ENCODE results near the gene PDXK.

Gene PDXK

DNA sequence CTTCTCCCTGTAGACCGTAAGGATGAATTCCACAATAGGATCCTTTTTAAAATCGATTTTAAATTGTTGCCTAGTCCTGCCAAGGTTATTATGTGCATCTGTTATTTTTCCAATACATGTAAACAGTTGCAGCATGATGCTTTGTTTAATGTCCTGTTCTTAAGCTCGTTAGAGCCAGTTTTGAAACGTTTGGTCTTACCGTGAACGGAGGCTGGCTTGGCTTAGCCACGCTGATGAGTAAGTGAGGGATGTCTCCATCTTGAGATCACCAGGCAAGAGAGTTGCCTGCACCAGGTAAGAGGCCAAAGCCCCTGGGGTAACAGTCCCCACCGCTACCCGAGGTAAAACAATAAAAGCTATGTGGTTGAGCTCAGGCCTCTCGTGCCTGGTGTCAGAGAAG is 39.9 kb downstream of the PDXK start:
- Histone ChIP-seq H3K4me3 (ENCODE audit: insufficient read depth in 1 of 2, low read depth in 1 of 2, low read length in 2 of 2) (peak overlapping the region in 1 of 2 experiments; percentile 62), H3K14ac (ENCODE audit: low read length in 2 of 2) (no peak overlapping the region), H3K36me3 (ENCODE audit: control insufficient read depth in 1 of 2, insufficient read depth in 2 of 2, low read depth in 1 of 2, low read length in 2 of 2) (peaks cover 76 to 85% of the 10 kb centered on the region in 2 experiments), H3K23ac (ENCODE audit: low read length in 2 of 2) (no peak overlapping the region), H4K8ac (ENCODE audit: low read length) (no peak overlapping the region), H4K91ac (ENCODE audit: low read length) (no peak overlapping the region), H3K27ac (ENCODE audit: low read length, poor library complexity, severe bottlenecking) (no peak overlapping the region), H3K9me3 (ENCODE audit: control insufficient read depth, low read length) (peaks cover 4% of the 10 kb centered on the region), H3K9ac (ENCODE audit: low read length) (peak overlapping the region; percentile 80), H3K4me1 (ENCODE audit: control insufficient read depth, insufficient read depth, low read depth, low read length) (peaks cover 14% of the 10 kb centered on the region), H2BK5ac (ENCODE audit: low read depth, low read length, poor library complexity, severe bottlenecking) (no peak overlapping the region), H2BK12ac (ENCODE audit: low read length in 2 of 2) (no peak overlapping the region), H2BK120ac (ENCODE audit: low read depth, low read length) (no peak overlapping the region), H3K4ac (ENCODE audit: low read depth in 1 of 2, low read length in 2 of 2) (no peak overlapping the region), H3K79me1 (replicated peaks; ENCODE audit: low read length, poor library complexity, severe bottlenecking) (peaks cover 22% of the 10 kb centered on the region), H2AFZ (ENCODE audit: low read depth, low read length) (no peak overlapping the region), H3K18ac (ENCODE audit: low read depth in 1 of 2, low read length in 2 of 2) (no peak overlapping the region), H3K27me3 (ENCODE audit: control insufficient read depth in 1 of 2, insufficient read depth in 1 of 2, low read length in 2 of 2) (no peaks in the 10 kb centered on the region), H3K4me2 (ENCODE audit: low read length, poor library complexity, severe bottlenecking) (no peak overlapping the region), H2BK15ac (ENCODE audit: low read depth, poor library complexity, severe bottlenecking) (no peak overlapping the region), H2AK5ac (ENCODE audit: low read length, severe bottlenecking) (no peak overlapping the region)
- DNase-seq = no peak
- 92% methylated on average over 10 of the region's 10 CpGs for WGBS

DNA sequence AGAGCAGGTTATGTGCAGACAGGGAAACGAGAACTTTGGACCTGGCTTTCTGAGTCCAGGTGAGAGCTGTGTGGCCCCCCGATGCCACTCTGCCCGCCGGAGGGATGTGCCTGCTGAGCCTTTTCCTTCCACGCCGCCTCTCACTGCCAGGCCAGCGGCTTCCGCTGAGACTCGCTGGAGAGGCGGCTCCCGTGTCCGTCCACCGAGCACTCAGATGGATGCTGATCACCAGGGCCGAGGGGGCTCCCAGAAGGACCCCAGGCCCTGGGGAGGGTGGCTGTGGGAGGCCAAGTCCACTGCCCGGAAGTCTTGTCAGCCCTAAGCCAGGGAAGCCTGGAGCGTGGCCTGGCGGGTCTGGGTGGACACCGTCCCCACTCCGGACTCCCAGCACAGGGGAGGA is 40.7 kb downstream of the PDXK start:
- Histone ChIP-seq H4K8ac (ENCODE audit: low read length) (no peak overlapping the region), H2AK5ac (ENCODE audit: low read length, severe bottlenecking) (no peak overlapping the region), H3K23ac (ENCODE audit: low read length in 2 of 2) (no peak overlapping the region), H2AFZ (ENCODE audit: low read depth, low read length) (no peak overlapping the region), H3K4me1 (ENCODE audit: control insufficient read depth, insufficient read depth, low read depth, low read length) (peaks cover 16% of the 10 kb centered on the region), H3K27me3 (ENCODE audit: control insufficient read depth in 1 of 2, insufficient read depth in 1 of 2, low read length in 2 of 2) (no peaks in the 10 kb centered on the region), H3K14ac (ENCODE audit: low read length in 2 of 2) (no peak overlapping the region), H2BK15ac (ENCODE audit: low read depth, poor library complexity, severe bottlenecking) (no peak overlapping the region), H2BK120ac (ENCODE audit: low read depth, low read length) (no peak overlapping the region), H3K18ac (ENCODE audit: low read depth in 1 of 2, low read length in 2 of 2) (no peak overlapping the region), H3K4ac (ENCODE audit: low read depth in 1 of 2, low read length in 2 of 2) (no peak overlapping the region), H2BK12ac (ENCODE audit: low read length in 2 of 2) (no peak overlapping the region), H3K4me2 (ENCODE audit: low read length, poor library complexity, severe bottlenecking) (no peak overlapping the region), H3K36me3 (ENCODE audit: control insufficient read depth in 1 of 2, insufficient read depth in 2 of 2, low read depth in 1 of 2, low read length in 2 of 2) (peaks cover 68 to 85% of the 10 kb centered on the region in 2 experiments), H2BK5ac (ENCODE audit: low read depth, low read length, poor library complexity, severe bottlenecking) (no peak overlapping the region), H3K4me3 (ENCODE audit: insufficient read depth in 1 of 2, low read depth in 1 of 2, low read length in 2 of 2) (no peak overlapping the region), H3K27ac (ENCODE audit: low read length, poor library complexity, severe bottlenecking) (no peak overlapping the region), H3K79me1 (replicated peaks; ENCODE audit: low read length, poor library complexity, severe bottlenecking) (peaks cover 18% of the 10 kb centered on the region), H3K9ac (ENCODE audit: low read length) (no peak overlapping the region), H3K9me3 (ENCODE audit: control insufficient read depth, low read length) (peaks cover 4% of the 10 kb centered on the region), H4K91ac (ENCODE audit: low read length) (no peak overlapping the region)
- 96% methylated on average over 19 of the region's 19 CpGs for WGBS
- DNase-seq = no peak

DNA sequence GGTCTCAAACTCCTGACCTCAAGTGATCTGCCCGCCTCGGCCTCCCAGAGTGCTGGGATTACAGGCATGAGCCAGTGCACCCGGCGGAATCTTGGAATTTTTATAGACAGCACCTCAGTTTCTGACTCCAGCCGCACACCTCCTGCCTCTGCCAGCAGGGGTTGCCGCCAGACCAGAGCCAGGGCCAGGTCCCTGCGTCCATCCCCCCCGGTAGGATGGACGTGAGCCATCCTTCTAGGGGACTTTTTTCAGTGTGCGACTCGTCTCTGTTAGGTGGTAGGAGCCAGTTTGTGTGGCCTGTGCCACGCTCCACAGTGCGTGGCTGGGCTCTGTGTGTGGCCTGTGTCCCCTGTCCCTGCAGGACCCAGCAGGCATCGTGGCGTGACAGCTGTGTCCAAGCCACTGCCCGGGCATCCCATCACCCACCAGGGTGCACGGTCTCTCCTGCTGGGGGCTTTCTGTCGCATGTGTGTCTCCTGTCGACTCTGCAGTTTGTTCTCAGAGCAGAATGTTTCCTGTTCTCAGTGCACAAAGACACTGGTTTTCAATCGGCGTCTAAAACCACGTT is 41.5 kb downstream of the PDXK start:
- 95% methylated on average over 22 of the region's 22 CpGs for WGBS
- H3K4me3 ChIP-seq (ENCODE audit: insufficient read depth in 1 of 2, low read depth in 1 of 2, low read length in 2 of 2) = no peak overlapping the region

DNA sequence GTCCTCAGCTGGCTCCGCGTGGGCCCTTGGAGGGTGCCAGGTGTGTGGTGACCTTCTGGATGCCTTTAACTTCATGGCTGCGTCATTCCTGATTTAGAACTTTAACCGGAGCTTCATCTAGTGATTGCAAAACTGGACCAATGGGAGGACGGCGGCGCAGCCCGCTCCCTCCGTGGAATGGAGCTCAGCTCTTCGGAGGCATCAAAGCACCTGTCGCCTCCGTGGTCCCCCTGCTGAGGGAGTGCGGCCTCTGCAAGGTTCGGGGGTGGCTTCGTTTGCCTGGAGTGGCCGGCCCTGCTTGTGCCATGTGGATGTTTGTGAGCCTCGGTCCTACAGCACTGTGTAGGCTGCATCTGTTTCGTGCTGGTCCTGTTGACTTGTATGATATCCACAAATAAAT is 43.0 kb downstream of the PDXK start:
- whole genome bisulfite sequencing = 97% methylated on average over 18 of the region's 18 CpGs
- Histone ChIP-seq H3K9ac (ENCODE audit: low read length) (no peak overlapping the region), H2BK15ac (ENCODE audit: low read depth, poor library complexity, severe bottlenecking) (no peak overlapping the region)

More for the DNA sequence above, 41.5 kb downstream of the PDXK start:
- H3K9me3 ChIP-seq (ENCODE audit: control insufficient read depth, low read length) = peaks cover 4% of the 10 kb centered on the region
- no peak overlapping the region for H2BK120ac ChIP-seq (ENCODE audit: low read depth, low read length)
- peaks cover 12% of the 10 kb centered on the region for H3K79me1 ChIP-seq (replicated peaks; ENCODE audit: low read length, poor library complexity, severe bottlenecking)
- H4K8ac ChIP-seq (ENCODE audit: low read length) = no peak overlapping the region
- no peaks in the 10 kb centered on the region for H3K27me3 ChIP-seq (ENCODE audit: control insufficient read depth in 1 of 2, insufficient read depth in 1 of 2, low read length in 2 of 2)
- no peak overlapping the region for H2BK15ac ChIP-seq (ENCODE audit: low read depth, poor library complexity, severe bottlenecking)
- no peak overlapping the region for H2AK5ac ChIP-seq (ENCODE audit: low read length, severe bottlenecking)
- peak overlapping the region in 1 of 2 experiments; percentile 18 for H3K14ac ChIP-seq (ENCODE audit: low read length in 2 of 2)
- no peak overlapping the region for H3K4me2 ChIP-seq (ENCODE audit: low read length, poor library complexity, severe bottlenecking)
- no peak overlapping the region for H2AFZ ChIP-seq (ENCODE audit: low read depth, low read length)
- no peak overlapping the region for H2BK12ac ChIP-seq (ENCODE audit: low read length in 2 of 2)
- H2BK5ac ChIP-seq (ENCODE audit: low read depth, low read length, poor library complexity, severe bottlenecking) = no peak overlapping the region
- H3K4me1 ChIP-seq (ENCODE audit: control insufficient read depth, insufficient read depth, low read depth, low read length) = peaks cover 18% of the 10 kb centered on the region
- H3K23ac ChIP-seq (ENCODE audit: low read length in 2 of 2) = no peak overlapping the region
- no peak overlapping the region for H3K18ac ChIP-seq (ENCODE audit: low read depth in 1 of 2, low read length in 2 of 2)
- H3K9ac ChIP-seq (ENCODE audit: low read length) = no peak overlapping the region
- no peak overlapping the region for H4K91ac ChIP-seq (ENCODE audit: low read length)
- H3K4ac ChIP-seq (ENCODE audit: low read depth in 1 of 2, low read length in 2 of 2) = no peak overlapping the region
- peaks cover 60 to 78% of the 10 kb centered on the region in 2 experiments for H3K36me3 ChIP-seq (ENCODE audit: control insufficient read depth in 1 of 2, insufficient read depth in 2 of 2, low read depth in 1 of 2, low read length in 2 of 2)
- H3K27ac ChIP-seq (ENCODE audit: low read length, poor library complexity, severe bottlenecking) = no peak overlapping the region
- no peak for DNase-seq

More for the DNA sequence above, 43.0 kb downstream of the PDXK start:
- H2BK5ac ChIP-seq (ENCODE audit: low read depth, low read length, poor library complexity, severe bottlenecking) = no peak overlapping the region
- no peak overlapping the region for H3K23ac ChIP-seq (ENCODE audit: low read length in 2 of 2)
- no peak overlapping the region for H2AFZ ChIP-seq (ENCODE audit: low read depth, low read length)
- no peak overlapping the region for H3K4me2 ChIP-seq (ENCODE audit: low read length, poor library complexity, severe bottlenecking)
- no peak overlapping the region for H3K18ac ChIP-seq (ENCODE audit: low read depth in 1 of 2, low read length in 2 of 2)
- H3K4me3 ChIP-seq (ENCODE audit: insufficient read depth in 1 of 2, low read depth in 1 of 2, low read length in 2 of 2) = no peak overlapping the region
- no peak overlapping the region for H3K14ac ChIP-seq (ENCODE audit: low read length in 2 of 2)
- H3K9me3 ChIP-seq (ENCODE audit: control insufficient read depth, low read length) = peaks cover 4% of the 10 kb centered on the region
- peaks cover 12% of the 10 kb centered on the region for H3K79me1 ChIP-seq (replicated peaks; ENCODE audit: low read length, poor library complexity, severe bottlenecking)
- DNase-seq = no peak
- H2AK5ac ChIP-seq (ENCODE audit: low read length, severe bottlenecking) = no peak overlapping the region
- H3K4me1 ChIP-seq (ENCODE audit: control insufficient read depth, insufficient read depth, low read depth, low read length) = peaks cover 18% of the 10 kb centered on the region
- H4K91ac ChIP-seq (ENCODE audit: low read length) = no peak overlapping the region
- H3K27me3 ChIP-seq (ENCODE audit: control insufficient read depth in 1 of 2, insufficient read depth in 1 of 2, low read length in 2 of 2) = no peaks in the 10 kb centered on the region
- no peak overlapping the region for H4K8ac ChIP-seq (ENCODE audit: low read length)
- H3K4ac ChIP-seq (ENCODE audit: low read depth in 1 of 2, low read length in 2 of 2) = no peak overlapping the region
- peaks cover 46 to 64% of the 10 kb centered on the region in 2 experiments for H3K36me3 ChIP-seq (ENCODE audit: control insufficient read depth in 1 of 2, insufficient read depth in 2 of 2, low read depth in 1 of 2, low read length in 2 of 2)
- H2BK120ac ChIP-seq (ENCODE audit: low read depth, low read length) = no peak overlapping the region
- H2BK12ac ChIP-seq (ENCODE audit: low read length in 2 of 2) = no peak overlapping the region
- no peak overlapping the region for H3K27ac ChIP-seq (ENCODE audit: low read length, poor library complexity, severe bottlenecking)
